UCSD-AML1 (cell line): ENCODE measurements around the gene ZNF3.
A peak's percentile ranks its signal among the peaks of the same experiment; 100 is the strongest.

Source experiments
- DNase-seq: peaks from one replicate; lab custom pipeline; 2025; ENCODE audit not compliant: unreplicated experiment; lab: John Stamatoyannopoulos, UW

The ZNF3 gene

DNA sequence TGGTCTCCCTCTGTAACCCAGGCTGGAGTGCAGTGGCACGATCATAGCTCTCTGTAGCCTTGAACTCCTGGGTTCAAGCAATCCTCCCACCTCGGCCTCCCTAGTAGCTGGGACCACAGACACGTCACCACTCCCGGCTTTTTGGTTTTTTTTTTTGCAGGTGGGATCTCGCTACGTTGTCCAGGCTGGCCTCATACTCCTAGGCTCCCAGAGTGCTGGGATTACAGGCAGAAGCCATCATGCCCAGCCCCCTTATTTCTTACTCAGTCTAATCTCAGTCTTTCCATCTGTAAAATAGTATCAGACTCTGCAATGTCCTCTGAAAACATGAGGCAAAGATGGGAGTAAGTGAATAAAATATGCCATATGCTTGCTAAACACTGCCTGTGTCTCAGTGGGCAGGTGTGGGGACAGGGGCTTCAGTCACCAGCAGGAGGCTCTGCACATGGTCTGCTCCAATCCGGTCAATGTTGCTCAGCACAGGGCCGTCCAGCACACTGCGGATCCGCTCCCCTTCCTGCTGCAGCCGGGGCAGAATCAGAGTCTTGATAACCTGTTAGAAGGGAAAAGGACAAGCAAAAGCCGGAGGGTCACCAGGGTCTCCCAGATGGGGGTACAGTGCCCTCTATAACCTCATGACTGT, 28.1 kb upstream of the ZNF3 start:
- no peak for DNase-seq

- no peak for DNase-seq
These were observed 26.4 kb upstream of the ZNF3 start for GRCh38 chr7:100107890-100108289.

DNA sequence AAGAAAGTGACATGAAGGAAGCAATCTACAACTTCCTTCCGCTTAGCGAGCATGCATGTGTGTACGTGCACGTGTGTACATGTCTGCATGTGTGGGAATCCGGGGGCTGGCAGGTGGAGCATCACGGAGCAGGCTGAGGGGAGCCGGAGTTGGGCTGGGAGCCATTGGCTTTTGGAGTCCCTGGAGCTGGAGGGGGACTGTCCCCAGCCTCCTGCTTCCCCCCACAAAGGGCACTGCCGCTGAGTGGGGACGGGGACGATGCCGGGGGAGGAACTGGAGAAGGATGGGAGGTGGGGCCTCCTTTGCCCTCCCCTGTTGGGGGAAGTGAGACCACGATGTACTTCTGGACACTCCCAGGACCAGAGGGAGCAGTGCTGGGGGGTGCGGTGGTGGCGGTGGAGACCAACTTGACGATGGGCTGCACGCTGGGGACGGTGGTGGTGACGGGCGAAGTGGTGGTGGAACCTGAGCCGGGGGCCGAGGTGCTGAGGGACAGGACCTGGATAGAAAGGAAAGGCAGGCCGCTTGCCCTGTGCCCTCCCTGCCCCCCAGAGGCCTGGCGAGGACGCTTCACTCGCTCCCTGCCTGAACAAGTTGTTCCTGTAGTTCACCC, 25.7 kb upstream of the ZNF3 start:
- DNase-seq: no peak

- no peak for DNase-seq
These were observed 25.1 kb upstream of the ZNF3 start for GRCh38 chr7:100106633-100107032.

DNA sequence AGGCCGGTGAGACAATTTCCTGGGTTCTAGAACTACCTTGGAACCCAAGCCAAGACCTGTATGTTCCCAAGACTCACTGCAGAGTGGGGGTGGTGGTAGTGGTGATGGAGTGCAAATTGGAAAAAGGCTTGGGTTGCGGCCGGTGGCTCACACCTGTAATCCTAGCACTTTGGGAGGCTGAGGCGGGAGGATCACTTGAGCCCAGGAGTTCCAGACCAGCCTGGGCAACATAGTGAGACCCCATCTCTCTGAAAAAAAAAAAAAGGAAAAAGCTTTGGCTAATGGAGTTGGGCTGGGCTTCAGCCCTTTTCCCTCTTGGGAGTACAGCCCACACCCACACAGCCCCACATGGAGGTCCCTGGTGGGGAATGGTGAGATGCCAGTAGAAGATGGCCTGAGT, 24.0 kb upstream of the ZNF3 start:
- DNase-seq: no peak

- DNase-seq: no peak
These were observed 21.7 kb upstream of the ZNF3 start for GRCh38 chr7:100102950-100103840.

DNA sequence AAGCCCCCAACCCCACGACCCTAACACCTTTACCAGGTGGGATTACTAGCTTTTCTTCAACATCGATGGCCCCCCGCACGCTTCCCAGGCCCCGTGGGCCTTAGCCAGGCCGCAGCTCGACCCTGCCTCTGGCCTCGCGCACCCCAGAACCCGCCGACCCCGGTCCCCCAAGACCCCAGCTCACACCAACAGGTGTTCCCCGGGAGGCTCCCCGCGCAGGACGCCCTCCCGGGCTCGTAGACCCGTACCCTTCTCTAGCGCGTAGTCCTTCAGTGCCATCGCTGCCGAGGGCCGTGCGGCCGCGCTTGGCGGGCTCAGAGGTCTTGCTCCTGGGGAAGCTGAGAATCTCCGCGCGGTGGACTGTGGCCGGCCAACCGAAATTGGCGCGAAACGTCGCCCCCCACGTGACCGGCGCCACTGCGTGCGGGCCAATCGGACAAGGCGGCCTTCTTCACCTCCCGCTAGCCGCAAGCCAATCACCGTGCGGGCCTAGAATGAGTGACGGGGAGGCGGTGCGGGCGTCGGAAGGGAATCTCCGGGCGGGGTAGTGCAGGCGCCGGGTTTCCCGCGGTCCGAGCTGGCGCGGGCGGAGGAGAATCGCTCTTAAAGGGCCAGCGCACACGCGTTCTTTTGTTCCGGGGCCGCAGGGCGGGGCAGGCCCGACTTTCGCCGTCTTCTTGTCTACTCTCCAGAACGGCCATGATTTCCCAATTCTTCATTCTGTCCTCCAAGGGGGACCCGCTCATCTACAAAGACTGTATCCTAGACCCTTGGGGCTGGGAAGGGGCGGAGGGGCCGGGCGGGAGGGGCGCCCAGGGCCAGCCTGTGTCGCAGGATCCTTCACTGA, 19.7 kb upstream of the ZNF3 start, which contains the start of the genes AP4M1 and MCM7:
Gene AP4M1 (plus strand): TSS at position 628 of the 847 bp plus-strand sequence. CDS start 72 bp downstream, at position 700.
Gene MCM7 (minus strand): TSS at position 382 of the 847 bp plus-strand sequence. CDS start 103 bp downstream, at position 279.
- DNase-seq: peak; percentile 90

DNA sequence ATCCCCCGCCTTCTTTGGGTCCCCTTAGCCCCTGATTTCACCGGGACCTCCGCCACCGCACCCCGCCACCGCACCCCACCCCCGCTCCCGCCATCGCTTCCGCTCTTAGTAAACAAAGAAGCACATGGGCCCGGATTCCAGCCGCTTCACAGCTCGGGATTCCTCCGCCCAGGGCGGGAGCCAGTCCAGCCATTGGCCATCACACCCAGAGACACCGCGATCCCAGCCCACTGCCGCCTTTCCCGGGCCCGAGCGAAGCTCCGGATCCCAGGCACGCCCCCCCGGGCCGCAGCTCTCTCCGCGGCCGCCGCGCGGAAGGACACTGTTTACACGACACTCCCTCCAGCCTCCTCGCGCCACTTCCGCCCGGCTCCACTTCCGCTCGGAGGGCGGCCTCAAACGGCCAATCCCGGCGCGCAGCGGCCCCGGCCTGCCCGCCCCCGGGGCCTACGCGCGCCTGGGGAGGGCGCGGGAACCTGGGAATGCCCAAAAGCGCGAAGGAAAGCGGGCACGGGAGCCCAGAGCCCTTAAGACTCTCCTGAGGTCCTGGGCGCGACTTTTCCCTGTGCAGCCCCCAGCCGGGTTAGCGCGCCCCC, 19.0 kb upstream of the ZNF3 start:
- DNase-seq: peak; percentile 87

- DNase-seq: no peak
These were observed 17.9 kb upstream of the ZNF3 start for GRCh38 chr7:100099452-100099851.

- no peak for DNase-seq
These were observed 17.4 kb upstream of the ZNF3 start for GRCh38 chr7:100098913-100099312.

DNA sequence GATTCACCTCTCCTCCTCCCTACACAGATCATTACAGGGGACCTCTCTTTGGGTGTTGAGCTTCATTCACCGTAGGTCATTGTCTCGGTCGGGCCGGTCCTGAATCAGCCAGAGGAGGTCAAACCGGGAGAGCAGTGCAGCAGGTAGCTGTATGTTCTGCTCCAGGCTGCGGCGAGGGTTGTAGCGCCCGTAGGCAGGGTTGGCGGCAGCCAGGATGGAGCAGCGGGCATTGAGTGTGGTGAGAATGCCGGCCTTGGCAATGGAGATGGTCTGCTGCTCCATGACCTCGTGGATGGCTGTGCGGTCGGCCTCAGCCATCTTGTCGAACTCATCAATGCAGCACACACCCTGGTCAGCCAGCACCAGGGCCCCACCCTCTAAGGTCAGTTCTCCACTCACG, 14.2 kb upstream of the ZNF3 start:
- DNase-seq: no peak

DNA sequence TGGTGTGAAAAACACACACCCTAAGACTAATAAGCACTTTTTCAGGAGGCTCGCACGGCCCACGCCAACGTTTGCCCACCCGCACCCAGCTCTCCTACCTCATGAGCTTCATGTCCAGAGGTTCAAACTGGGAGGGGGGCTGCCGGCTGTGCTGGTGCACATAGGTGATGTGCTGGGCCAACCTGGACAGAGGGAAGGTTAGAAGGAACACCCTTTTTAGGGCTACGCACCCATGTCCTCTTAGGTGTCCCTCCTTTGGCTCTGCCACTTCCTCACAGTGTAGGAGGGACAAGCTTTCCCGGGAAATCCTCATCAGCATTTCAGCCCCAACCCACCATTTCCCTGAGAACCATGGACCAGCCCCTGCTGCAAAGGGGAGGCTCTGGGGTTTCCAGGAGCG, 13.8 kb upstream of the ZNF3 start:
- DNase-seq: no peak

DNA sequence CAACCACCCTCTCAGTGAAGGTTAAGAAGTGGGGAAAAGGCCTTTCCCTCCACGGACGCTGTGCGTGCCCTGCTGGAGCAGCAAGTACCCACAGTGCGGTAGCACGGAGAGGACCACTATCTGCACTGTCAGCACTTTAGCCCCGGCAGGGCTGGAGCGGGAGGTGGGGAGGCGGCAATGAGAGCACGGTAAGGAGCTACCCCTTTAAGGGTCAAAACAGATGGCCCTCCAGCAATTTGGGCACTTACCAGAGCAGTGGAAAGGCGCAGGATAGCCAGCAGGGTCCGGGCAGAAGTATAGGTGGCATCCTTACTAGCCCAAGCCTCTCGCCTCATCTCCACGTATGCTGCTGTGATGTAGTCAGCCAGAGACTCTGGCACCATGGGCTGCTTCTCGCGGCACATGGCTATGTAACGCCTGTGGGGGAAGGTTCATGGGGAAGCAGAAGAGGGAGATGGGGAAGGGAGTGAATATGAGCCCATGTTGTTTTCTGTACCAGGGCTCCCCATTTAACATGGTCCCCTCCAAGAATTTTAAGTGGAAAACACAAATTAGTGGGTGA, 12.5 kb upstream of the ZNF3 start:
- DNase-seq: no peak

GRCh38 chr7:100093498-100093897, 12.0 kb upstream of the ZNF3 start:
- no peak for DNase-seq

DNA sequence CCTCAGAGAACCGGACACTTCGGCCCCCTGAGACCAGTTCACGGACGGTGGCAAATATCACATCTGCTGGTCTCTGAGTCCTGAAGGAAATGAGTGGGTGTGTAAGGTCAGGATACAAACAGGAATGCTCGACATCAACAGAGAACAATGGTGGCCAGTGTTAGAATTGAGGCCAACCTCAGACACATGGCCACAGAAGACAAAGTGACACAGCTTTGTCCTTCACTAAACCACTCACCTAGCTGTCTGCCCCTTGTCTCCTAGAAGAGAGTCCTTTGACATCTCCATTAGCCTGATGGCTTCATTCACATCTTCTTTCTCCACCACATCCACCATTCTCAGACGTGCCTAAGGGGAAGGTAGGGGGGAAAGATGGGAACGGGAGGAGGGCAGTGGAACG, 11.5 kb upstream of the ZNF3 start:
- DNase-seq: no peak

GRCh38 chr7:100091411-100092181, 10.1 kb upstream of the ZNF3 start:
- DNase-seq: peak; percentile 8

DNA sequence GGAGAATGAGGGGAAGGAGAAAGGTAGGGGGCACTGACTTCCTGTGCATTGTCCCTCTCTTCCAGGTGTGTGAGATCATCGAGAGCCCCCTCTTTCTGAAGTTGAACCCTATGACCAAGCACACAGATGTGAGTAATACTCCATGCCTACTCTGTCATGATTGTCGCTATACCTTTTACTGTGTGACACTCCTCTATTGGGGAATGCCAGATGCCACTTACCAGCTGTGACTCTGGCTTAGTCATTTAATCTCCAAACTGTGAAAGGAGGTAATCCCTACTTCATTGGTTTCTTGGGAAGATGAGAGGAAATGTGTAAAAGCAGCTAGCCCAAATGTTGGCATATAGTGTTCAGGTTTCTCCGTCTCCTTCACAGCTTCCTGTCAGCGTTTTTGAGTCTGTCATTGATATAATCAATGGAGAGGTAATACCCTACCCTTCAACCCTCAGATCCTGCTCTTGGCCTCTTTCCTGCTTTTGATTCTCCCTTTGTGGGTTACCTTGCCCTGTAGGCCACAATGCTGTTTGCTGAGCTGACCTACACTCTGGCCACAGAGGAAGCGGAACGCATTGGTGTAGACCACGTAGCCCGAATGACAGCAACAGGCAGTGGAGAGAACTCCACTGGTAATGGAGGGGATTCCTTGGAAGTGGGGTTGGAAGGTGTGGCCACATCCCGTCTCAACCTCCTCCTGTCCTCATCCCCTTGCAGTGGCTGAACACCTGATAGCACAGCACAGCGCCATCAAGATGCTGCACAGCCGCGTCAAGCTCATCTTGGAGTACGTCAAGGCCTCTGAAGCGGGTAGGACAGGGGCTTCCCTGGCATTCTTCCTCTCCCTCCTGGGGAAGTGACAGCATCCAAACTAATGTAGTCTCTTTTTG, 9.2 kb upstream of the ZNF3 start:
- no peak for DNase-seq

DNA sequence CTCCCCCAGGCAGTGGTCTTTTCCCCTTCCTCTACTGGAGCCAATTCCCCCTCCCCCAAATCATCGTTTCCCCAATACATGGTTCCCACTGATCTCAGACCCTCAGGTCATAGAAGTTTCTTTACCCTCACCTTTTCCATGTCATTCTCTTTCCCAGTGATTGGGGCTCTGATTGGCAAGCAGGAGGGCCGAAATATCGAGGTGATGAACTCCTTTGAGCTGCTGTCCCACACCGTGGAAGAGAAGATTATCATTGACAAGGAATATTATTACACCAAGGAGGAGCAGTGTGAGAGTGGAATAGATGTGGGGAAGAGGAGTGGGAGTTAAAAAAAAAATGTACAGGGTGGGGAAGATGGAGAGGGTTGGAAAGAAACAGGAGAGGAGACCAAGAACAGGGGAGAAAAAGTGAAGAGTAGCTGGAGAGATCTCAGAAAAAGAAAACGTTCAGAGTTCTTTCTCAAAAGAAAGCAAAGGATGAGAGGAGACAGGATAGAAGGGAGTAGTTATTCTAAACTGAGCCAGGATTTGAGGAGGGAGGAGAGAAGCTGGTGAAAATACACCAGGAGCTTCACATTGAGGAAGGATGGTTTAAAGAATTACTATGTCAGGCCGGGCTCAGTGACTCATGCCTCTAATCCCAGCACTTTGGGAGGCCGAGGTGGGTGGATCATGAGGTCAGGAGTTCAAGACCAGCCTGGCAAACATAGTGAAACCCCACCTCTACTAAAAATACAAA, 8.1 kb upstream of the ZNF3 start:
- no peak for DNase-seq
